GM18526 (cell line): ENCODE measurements around the gene PRLR.

Experiments
- POLR2A ChIP-seq: IDR thresholded peaks from 3 replicates; pipeline ENCODE4 v1.6.1; 2011; ENCODE audit not compliant: insufficient read length; ENCODE audit errors: extremely low read depth

PRLR gene

GRCh38 chr5:35209862-35210261 is 20.4 kb downstream of the PRLR start:
- TF ChIP-seq POLR2A: no peak

- no peak for TF ChIP-seq POLR2A
These were observed 24.7 kb downstream of the PRLR start for GRCh38 chr5:35205606-35206005.

- no peak for TF ChIP-seq POLR2A
These were observed 25.1 kb downstream of the PRLR start for GRCh38 chr5:35205186-35205585.

GRCh38 chr5:35203403-35203802 is 26.9 kb downstream of the PRLR start:
- TF ChIP-seq POLR2A: no peak

- TF ChIP-seq POLR2A: no peak
These were observed 27.8 kb downstream of the PRLR start for GRCh38 chr5:35202319-35203111.

GRCh38 chr5:35201291-35201690 is 29.0 kb downstream of the PRLR start:
- TF ChIP-seq POLR2A: no peak

- no peak for TF ChIP-seq POLR2A
These were observed 30.4 kb downstream of the PRLR start for GRCh38 chr5:35199886-35200285.

- TF ChIP-seq POLR2A: no peak
These were observed 31.6 kb downstream of the PRLR start for GRCh38 chr5:35198686-35199085.

GRCh38 chr5:35198075-35198474 is 32.2 kb downstream of the PRLR start:
- no peak for TF ChIP-seq POLR2A

- no peak for TF ChIP-seq POLR2A
These were observed 32.9 kb downstream of the PRLR start for GRCh38 chr5:35197351-35197750.

- no peak for TF ChIP-seq POLR2A
These were observed 34.8 kb downstream of the PRLR start for GRCh38 chr5:35195472-35195852.

- no peak for TF ChIP-seq POLR2A
These were observed 35.4 kb downstream of the PRLR start for GRCh38 chr5:35194635-35195471.

GRCh38 chr5:35192506-35192905 is 37.8 kb downstream of the PRLR start:
- no peak for TF ChIP-seq POLR2A

GRCh38 chr5:35188031-35188457 is 42.2 kb downstream of the PRLR start:
- TF ChIP-seq POLR2A: no peak

- no peak for TF ChIP-seq POLR2A
These were observed 43.5 kb downstream of the PRLR start for GRCh38 chr5:35186749-35187148.

- no peak for TF ChIP-seq POLR2A
These were observed 44.8 kb downstream of the PRLR start for GRCh38 chr5:35185518-35185917.

- TF ChIP-seq POLR2A: no peak
These were observed 46.7 kb downstream of the PRLR start for GRCh38 chr5:35183556-35183955.

- no peak for TF ChIP-seq POLR2A
These were observed 47.3 kb downstream of the PRLR start for GRCh38 chr5:35182910-35183535.
